ENCODE data around the gene ZNF597.

Gene ZNF597

GRCh38 chr16:3443108-3444031, at the start of gene ZNF597, which contains the start of gene NAA60:
Gene ZNF597, minus strand, starts transcription at chr16:3443504. Its CDS starts 351 bp downstream, at chr16:3443153.
Gene NAA60, plus strand, starts transcription at chr16:3443680. Its CDS starts 32,548 bp downstream, at chr16:3476228.
- DNase-seq (ENCODE audit: low read depth in 1 of 2, low spot score in 1 of 2), result peak; percentile 46 to 76

- DNase-seq (ENCODE audit: low read depth in 1 of 2, low spot score in 1 of 2), result no peak
These were observed 49.1 kb upstream of the ZNF597 start for GRCh38 chr16:3492356-3492755.

- no peak for DNase-seq (ENCODE audit: low read depth in 1 of 2, low spot score in 1 of 2)
These were observed 47.8 kb upstream of the ZNF597 start for GRCh38 chr16:3490911-3491629.

GRCh38 chr16:3488801-3489200, 45.5 kb upstream of the ZNF597 start:
- no peak for DNase-seq (ENCODE audit: low read depth in 1 of 2, low spot score in 1 of 2)

- no peak for DNase-seq (ENCODE audit: low read depth in 1 of 2, low spot score in 1 of 2)
These were observed 44.5 kb upstream of the ZNF597 start for GRCh38 chr16:3487521-3488410.

GRCh38 chr16:3486506-3487215, 43.4 kb upstream of the ZNF597 start:
- no peak for DNase-seq (ENCODE audit: low read depth in 1 of 2, low spot score in 1 of 2)

GRCh38 chr16:3485821-3486505, 42.7 kb upstream of the ZNF597 start:
- no peak for DNase-seq (ENCODE audit: low read depth in 1 of 2, low spot score in 1 of 2)

- DNase-seq (ENCODE audit: low read depth in 1 of 2, low spot score in 1 of 2), result no peak
These were observed 41.9 kb upstream of the ZNF597 start for GRCh38 chr16:3485097-3485745.

GRCh38 chr16:3484318-3485096, 41.2 kb upstream of the ZNF597 start:
- no peak for DNase-seq (ENCODE audit: low read depth in 1 of 2, low spot score in 1 of 2)

GRCh38 chr16:3482659-3483241, 39.4 kb upstream of the ZNF597 start:
- DNase-seq (ENCODE audit: low read depth in 1 of 2, low spot score in 1 of 2), result no peak

GRCh38 chr16:3481696-3482658, 38.7 kb upstream of the ZNF597 start:
- no peak for DNase-seq (ENCODE audit: low read depth in 1 of 2, low spot score in 1 of 2)

GRCh38 chr16:3480901-3481695, 37.8 kb upstream of the ZNF597 start:
- no peak for DNase-seq (ENCODE audit: low read depth in 1 of 2, low spot score in 1 of 2)

GRCh38 chr16:3479654-3480216, 36.4 kb upstream of the ZNF597 start:
- DNase-seq (ENCODE audit: low read depth in 1 of 2, low spot score in 1 of 2), result no peak

GRCh38 chr16:3478242-3478925, 35.1 kb upstream of the ZNF597 start:
- DNase-seq (ENCODE audit: low read depth in 1 of 2, low spot score in 1 of 2), result no peak

GRCh38 chr16:3476409-3476808, 33.1 kb upstream of the ZNF597 start:
- no peak for DNase-seq (ENCODE audit: low read depth in 1 of 2, low spot score in 1 of 2)

All from activated CD4-positive, alpha-beta T cell treated with anti-CD3 and anti-CD28 coated beads, Interleukin-2, amount 50 U/mL, for 24 hours (primary cell).